HFF-Myc (cell line): ENCODE data around the gene ARG2.
A peak's percentile ranks its signal among the peaks of the same experiment; 100 is the strongest.

Experiments used
- DNase-seq: peaks from one replicate; pipeline ENCODE4 v3.0.0-alpha.2; 2011; ENCODE audit warnings: low read depth; ENCODE audit errors: extremely low read depth
- H3K4me3 ChIP-seq: replicated peaks from 2 replicates; pipeline ENCODE4 v1.5.1; 2011; ENCODE audit warnings: low read depth, mild to moderate bottlenecking, control low read depth, low read length
- CTCF ChIP-seq: IDR thresholded peaks from 2 replicates; pipeline ENCODE4 v1.5.1; 2012; ENCODE audit warnings: mild to moderate bottlenecking, low read depth, low read length, control low read depth; ENCODE audit errors: missing control alignments

The ARG2 gene

DNA sequence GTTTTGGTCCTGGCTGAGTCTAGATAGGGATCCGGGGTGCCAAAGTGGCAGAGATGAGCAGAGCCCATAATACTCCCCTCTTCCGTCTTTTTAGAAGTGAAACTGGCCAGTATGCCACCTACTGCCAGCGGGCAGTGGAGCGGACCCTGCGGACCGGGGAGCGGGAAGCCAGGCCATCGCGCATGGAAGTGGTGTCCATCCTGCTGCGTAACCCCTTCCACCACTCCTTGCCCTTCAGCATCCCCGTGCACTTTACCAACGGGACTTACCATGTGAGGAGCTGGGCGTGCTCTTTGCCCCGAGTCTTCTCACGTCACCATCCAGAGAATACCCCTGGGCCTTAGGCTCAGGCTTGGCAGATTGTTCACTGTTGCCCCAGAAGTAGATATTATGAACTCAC is 40.7 kb upstream of the ARG2 start:
- no peak for DNase-seq
- H3K4me3 ChIP-seq: no peak overlapping the region
- TF ChIP-seq CTCF: no peak

- no peak for DNase-seq
- no peak overlapping the region for H3K4me3 ChIP-seq
- no peak for TF ChIP-seq CTCF
Observed at GRCh38 chr14:67579636-67580035, 40.1 kb upstream of the ARG2 start.

DNA sequence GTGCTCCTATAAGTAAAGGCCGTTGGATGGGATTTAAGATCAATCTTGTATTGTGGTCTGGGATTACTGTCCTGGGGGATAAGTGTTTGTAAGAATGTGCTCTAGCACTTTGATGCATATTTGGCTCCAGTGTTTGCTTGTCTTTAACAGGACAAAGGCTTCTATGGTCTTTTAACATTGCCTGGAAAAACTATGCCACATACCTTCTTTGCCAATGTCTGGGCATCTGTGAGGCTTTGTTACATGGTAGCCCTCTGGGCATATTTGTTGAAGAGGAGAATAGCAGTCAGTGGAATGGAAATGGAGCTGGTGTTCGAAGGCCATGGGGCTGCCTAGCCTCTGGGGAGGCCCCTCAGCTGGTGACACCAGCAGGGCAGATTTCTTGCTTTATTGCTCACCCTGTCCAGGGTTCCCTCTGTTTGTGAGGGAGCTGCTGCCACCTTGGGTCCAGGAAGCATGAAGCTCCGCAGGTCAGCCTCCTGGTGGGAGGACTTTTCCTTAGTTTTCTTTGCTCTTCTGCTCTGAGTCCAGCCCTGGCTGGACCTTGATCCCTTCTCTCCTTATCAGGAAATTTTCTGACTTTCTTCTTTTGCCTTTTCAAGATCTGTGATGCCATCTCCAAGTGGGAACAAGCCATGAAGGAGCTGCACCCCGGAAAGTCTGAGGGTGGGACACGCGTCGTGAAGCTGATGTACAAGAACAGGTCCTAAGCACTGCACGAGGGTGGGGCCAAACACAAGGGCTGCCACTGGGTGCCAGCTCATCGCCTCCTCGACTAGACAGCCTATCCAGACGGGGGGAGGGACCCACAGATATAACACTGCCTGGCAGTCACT is 39.2 kb upstream of the ARG2 start:
- no peak for DNase-seq
- no peak for TF ChIP-seq CTCF
- H3K4me3 ChIP-seq: no peak overlapping the region

DNA sequence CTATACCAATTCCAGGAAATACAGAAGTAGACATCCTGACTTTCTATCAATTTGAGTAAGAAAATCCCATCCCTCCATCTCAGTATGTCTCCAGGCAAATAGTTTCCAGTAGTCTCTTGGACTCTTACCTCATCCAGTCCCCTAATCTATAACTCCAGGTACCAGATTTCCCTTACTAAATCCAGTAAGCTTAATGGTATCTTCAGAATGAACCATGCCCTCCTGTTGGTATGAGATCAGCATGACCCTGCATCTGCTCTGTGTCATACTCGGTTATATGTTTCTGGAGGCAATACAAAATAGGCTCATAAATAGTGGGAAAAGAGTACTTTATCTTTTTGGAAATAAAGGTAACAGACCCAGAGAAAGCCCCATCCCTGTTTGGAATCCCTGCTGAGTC is 38.1 kb upstream of the ARG2 start:
- no peak for DNase-seq

GRCh38 chr14:67582061-67582460 is 37.7 kb upstream of the ARG2 start:
- no peak for TF ChIP-seq CTCF
- no peak for DNase-seq
- no peak overlapping the region for H3K4me3 ChIP-seq

More for the DNA sequence above, 38.1 kb upstream of the ARG2 start:
- no peak overlapping the region for H3K4me3 ChIP-seq
- TF ChIP-seq CTCF: no peak

GRCh38 chr14:67583711-67584644 is 35.7 kb upstream of the ARG2 start:
- H3K4me3 ChIP-seq: no peak overlapping the region
- TF ChIP-seq CTCF: peak; percentile 77
- no peak for DNase-seq
